T-helper 9 cell (primary cell): ENCODE data around the gene GCGR.
A peak's percentile ranks its signal among the peaks of the same experiment; 100 is the strongest.

ENCODE experiments used
- DNase-seq: peaks from one replicate; pipeline ENCODE4 v3.0.0-alpha.2; 2020

The GCGR gene

DNA sequence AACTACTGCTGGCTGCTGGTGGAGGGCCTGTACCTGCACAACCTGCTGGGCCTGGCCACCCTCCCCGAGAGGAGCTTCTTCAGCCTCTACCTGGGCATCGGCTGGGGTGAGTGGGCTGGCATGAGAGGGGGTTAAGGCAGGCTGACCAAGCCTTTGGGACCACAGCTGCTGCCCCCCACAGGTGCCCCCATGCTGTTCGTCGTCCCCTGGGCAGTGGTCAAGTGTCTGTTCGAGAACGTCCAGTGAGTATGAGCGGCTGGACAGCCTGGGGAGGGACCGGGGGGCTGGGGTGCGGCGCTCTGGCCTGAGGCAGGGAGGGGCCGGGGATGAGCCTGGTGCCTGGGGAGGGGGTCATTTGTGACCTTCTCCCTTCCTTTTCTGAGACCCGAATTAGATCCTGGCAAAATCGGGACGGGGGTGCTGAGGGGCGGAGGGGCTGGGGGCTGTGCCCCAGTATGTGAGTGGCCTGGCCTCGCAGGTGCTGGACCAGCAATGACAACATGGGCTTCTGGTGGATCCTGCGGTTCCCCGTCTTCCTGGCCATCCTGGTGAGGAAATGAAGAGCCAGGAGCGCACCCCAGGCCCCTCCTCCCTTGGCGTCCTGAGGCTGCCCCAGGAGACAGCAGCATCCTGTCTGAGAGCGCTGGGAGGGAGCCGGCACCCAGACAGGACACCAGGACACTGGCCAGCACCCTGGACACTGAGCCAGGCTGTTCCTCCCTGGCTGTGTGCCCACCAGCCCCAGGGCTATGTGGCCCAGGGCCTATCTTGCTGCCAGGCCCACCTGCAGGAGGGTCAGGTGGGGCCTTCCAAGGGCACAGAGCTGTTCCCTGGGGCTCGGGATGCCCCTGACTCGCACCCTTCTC is 8.0 kb downstream of the GCGR start:
- DNase-seq, result no peak

DNA sequence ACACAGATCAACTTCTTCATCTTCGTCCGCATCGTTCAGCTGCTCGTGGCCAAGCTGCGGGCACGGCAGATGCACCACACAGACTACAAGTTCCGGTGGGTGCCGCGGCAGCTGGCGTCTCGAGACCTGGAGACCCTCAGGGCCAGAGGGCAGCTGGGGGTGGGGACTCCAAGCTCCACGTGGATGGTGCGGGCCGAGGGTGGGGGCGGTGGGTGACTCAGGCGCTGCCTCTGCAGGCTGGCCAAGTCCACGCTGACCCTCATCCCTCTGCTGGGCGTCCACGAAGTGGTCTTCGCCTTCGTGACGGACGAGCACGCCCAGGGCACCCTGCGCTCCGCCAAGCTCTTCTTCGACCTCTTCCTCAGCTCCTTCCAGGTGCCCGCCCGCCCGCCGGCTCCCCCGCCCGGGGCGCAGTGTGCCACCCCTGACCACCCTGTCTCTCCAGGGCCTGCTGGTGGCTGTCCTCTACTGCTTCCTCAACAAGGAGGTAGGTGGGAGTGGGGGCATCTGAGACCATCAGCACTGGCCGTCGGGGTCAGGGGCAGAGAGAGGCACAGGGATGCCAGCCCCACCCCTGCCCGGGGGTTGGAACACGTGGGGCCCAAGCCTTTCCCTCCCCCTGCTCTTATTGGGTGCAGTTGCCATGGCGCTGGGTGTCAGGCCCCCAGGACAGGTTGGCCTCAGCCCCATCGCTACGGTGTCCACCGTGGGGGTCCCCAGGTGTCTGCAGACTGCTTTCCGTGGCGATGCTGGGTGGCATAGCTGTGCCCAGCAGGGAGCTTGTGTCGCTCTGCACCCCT is 8.8 kb downstream of the GCGR start:
- no peak for DNase-seq

DNA sequence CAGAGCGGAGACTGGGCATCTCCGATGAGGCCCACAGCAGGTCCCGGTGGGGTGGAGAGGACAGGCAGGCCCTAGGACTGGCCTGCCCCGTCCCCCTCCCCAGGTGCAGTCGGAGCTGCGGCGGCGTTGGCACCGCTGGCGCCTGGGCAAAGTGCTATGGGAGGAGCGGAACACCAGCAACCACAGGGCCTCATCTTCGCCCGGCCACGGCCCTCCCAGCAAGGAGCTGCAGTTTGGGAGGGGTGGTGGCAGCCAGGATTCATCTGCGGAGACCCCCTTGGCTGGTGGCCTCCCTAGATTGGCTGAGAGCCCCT is 9.4 kb downstream of the GCGR start:
- no peak for DNase-seq

DNA sequence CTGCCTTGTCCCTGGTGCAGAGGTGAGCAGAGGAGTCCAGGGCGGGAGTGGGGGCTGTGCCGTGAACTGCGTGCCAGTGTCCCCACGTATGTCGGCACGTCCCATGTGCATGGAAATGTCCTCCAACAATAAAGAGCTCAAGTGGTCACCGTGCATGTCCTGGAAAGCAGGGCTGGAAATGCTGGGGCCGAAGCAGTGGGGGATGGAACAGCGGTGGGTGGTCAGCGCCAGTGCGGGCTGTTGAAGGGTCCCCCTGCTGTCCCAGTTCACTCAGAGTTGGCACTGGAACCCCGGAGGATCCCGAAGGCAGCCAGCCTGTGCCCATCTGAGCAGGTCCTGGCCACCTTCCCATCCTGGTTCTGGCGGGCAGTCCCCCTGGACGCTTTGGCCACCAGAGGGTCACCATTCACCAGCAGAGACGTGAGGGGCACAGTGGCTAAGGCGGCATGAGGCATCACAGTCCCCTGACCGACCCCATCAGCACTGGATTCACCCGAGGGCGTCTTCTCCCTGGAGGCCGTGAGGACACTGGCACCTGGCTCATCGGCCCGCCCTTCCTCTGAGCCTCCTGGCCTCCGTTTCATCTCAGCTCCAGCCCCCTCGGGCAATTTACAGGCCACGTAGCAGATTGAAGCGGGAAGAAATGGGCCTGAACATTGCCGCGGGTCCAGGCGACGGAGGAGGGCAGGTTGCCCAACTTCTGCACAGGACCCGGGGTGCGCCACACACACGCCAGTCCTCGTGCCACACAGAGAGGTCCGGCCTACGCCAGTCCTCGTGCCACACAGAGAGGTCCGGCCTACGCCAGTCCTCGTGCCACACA is 10.1 kb downstream of the GCGR start:
- no peak for DNase-seq

DNA sequence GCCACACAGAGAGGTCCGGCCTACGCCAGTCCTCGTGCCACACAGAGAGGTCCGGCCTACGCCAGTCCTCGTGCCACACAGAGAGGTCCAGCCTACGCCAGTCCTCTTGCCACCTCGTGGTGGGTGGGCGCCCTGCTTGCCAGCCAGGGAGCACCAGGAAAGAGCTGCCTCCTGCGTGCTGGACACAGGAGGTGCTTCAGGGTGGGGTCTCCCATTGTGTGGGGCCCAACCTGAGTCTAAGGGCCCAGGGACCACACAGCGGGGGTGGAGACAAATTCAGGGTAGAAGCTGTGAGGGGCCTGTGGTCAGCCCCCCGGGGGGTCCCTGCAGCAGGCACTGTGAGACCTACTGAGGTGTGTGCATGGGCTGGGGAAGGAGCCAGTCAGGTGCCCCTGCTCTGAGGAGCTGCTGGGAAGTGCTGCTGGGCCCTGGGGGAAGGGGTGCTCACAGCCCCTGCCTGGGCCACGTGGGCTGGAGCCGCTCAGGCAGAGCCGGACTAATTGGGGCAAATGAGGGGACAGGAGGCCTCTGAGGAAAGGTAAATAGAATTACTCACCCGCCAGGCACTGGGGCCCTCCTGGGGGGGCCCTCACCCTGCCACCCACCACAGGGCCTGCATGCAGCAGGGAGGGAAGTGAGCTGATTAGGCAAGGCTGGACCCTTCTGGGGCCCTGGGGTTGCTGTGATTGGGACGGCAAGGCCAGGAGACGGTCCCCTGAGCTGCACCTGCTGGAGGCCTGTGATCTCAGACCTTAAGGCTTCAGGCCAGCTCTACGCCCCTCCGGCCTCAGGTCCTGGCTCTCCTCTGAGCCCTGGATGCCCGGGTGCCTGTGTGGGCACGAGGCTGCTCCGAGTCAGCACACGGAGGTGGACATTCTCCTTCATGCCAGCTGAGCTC is 11.0 kb downstream of the GCGR start:
- DNase-seq, result no peak

DNA sequence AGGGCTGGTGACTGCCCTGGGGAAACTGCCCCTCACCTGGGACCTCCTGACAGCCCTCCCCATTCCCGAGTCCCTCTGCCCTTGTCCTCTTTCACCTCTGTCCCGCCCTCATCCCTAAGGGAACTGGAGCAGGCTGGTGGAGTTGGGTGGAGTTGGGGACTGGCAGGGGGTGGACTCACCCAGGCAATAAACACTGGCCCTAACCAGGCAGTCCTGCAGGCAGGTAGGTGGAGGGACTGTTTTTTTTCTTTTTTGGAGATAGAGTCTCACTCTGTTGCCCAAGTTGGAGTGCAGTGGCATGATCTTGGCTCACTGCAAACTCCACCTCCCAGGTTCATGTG is 11.7 kb downstream of the GCGR start:
- DNase-seq, result no peak

DNA sequence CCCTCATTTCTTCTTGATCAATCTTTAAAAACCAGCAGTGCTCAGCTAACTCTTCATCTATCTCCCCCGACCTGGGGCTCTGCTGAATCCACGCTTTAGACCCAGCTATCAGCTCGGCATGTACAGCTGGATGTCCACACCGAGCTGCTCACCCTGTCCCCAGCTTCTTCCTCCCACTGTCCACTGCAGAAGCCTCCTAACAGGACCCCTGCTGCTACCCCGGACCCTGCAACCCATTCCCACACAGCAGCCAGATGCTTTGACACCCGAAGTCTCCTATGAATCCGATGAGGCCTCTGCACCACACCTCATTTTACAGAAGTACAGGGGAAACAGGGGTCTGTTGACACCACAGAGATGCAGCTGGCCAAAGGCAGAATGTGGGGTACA is 13.8 kb downstream of the GCGR start:
- DNase-seq, result no peak

DNA sequence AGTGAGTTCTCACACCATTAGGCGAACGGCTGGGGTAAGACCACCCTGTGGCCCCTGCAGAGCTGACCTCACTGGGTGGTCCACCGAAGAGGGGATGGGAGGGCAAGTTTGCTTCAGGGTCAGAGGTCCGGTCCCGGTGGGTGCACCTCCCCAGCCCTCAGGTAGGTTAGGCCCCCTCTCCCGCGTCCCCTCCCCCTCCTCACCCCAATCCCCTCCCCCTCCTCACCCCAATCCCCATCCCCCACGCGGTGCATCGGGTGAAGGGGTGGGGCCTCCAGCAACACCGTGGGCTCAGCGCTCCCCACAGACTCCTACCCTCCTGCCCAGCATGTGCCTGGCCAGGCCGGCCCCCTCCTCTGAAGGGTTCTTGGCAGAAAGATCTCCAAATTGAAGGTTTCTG is 15.8 kb downstream of the GCGR start:
- no peak for DNase-seq

DNA sequence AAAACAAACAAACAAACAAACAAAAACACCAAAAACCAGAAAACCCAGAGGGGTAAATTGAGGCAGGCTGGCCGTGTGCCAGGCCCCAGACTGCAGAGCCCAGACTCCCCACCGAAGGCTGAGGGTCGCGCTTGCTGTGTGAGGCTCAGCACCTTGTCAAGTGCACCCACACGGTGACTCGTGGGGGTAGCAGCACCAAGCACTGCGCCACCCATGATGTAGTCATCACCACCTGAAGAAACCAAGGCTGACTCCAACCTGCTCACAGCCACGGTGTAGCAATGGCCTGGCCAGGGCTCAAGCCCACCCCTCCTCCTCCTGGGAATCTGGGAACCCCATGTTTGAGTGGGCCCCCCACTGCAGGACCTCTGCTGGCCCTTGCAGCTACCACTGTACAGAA is 17.2 kb downstream of the GCGR start:
- DNase-seq, result no peak

DNA sequence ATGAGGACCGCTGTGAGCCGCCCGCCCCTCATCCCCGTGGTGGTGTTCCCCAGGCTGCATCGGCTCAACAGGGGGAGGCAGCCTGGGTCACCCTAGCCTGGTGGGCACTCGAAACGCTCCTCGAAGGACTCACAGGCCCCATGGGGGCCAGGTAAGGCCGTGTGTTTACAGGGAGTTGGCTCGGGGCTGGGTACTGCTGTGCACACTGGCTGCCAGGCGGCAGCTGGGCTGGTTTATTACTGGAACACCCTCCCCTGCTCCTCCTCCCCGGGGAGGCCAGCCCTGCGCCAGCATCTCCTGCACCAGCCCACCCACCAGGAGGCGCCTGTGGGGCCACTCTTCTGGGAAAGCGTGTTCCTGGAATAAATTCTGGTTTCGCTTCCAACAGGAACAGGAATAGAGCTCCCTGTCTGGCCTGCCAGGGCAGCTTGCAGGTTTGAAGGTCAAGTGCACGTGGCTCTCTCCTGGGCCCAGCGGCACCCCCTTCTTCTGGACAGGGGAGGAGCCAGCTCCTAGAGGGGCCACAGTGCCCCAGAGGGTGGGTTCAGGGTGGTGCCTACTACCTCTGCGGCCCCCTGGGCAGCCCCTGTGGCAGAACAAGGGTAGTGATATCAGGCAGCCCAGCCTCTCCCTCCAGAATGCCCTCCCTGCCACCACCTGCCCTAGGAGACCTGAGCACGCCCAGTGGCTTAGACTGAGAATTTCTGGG is 17.8 kb downstream of the GCGR start:
- no peak for DNase-seq

DNA sequence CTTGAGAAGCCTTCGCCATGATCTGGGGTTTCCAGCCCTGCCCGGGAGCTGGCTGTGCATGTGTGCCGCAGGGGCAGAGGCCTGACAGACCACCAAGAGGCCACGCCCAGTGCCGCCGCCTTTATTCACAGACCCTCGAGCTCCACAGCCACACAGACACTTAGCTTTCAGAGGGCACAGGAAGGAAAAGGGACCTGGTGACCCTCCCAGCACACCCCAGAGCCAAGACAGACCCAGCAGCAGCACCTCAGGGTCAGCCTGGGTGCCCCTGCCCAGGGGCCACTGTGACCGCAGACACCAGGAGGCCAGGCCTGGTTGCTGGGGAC is 18.3 kb downstream of the GCGR start:
- no peak for DNase-seq

DNA sequence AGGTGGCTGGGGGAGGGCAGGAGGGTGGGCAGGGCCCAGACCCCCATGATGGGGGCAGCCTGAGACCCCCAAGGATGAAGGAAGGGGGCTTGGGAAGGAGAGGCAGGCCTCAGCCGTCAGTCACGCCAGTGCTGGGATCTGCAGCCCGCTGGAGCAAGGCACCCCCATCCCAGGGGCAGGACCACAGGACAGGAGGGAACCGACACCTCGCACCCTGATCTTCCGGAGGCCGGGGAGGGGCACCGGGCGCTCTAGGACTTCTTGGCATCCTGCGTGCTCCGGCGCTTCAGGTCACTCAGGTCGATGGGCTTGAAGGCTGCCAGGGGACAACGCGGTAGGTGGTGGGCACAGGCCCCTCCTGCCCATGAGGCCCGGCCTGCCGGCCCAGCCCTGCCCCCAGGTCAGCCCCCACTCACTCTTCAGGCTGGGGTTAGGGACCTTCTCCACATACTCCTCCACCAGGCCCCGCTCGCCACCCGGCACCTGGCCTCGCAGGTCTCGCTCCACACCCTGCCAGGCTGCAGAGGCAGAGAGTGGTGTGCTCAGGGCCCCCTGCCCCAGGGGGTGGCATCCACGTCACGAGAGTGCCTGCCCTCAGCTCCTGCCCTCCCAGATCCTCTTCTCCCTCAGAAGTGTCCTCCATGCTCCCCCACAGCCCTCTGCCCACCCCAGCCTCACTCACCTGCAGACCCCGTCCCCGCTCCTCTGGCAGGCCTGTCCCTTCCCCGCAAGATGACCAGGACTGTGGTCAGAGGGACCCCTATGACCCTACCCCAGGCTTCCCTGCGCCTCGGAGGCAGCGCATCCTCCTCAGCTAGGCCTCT is 19.3 kb downstream of the GCGR start:
- DNase-seq, result no peak

DNA sequence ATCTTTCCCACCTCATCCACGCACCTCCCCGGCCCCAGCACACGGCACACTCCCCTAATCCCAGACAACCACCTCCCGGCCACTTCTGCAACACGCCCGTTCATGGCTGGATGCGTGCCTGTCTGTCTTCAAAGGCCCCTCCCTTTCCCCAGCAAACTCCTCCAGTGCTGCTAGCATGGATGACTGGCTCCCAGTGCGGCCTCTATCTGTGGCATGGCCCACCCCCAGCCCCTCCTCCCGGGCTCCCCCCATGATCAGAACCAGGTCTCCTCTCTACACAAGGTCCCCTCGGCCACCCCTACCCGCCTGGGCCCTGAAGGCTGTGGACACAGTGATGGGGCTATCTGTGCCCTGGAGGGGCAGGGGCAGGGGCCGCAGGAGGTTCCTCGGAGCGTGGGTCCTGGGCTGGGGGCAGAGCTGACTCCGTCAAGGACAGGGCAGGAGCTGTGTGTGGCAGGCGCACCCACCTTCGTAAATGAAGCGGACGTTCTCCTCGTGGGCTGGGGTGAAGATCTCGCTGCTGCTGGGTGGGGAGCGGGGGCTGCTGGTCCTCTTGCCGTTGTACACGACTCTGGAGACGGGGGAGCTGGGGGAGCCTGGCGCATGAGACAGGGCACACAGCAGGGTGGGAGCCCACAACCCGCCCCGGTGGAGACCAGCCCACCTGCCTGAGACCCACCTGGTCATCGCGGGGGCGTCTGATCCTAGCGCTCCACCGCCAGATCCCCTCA is 20.0 kb downstream of the GCGR start:
- DNase-seq, result no peak

DNA sequence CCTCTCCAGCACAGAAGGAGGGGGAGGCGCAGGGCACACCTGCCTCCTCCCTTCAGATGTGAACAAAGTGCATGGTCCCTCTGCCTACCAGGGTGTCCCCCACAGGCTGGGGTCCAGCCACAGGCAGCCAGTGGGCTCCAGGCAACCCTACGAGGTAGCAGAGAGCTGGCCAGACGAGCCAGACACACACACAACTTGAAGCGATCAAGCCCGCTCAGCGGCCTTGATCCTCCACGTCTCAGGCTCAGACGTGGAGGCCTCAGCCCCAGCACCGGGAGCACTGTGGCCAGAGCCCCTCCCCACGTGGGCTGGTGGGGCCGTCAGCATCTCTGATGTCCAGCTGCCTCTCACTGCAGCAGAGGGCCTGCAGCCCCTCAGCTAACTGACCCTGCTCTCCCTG is 20.6 kb downstream of the GCGR start:
- no peak for DNase-seq

DNA sequence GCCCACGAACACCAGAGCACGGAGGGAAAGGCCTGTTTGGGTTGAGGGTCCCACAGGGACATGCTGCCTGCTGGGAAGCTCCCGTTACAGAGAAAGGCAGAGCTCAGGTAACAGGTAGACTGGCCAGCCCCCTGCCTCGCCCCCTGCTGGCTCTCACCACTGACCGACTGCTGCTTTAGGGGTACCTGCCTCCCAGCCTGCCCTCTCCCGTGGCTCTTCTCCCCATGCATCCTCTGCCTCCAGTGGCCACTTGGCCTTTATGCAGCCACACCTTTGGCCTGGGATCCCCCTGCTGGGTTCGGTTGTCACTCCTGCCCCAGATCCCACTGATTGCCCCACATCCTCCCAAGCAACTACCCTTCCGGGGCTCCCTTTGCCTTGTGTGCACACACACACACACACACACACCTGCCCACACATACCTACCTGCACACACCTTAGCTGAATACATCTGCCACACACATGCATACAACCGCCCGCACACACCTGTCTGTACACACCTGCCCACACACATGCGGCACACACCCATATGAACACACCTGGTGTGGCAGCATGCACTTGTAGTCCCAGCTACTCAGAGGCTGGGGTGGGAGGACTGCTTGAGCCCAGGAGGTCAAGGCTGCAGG is 22.0 kb downstream of the GCGR start:
- DNase-seq, result no peak

DNA sequence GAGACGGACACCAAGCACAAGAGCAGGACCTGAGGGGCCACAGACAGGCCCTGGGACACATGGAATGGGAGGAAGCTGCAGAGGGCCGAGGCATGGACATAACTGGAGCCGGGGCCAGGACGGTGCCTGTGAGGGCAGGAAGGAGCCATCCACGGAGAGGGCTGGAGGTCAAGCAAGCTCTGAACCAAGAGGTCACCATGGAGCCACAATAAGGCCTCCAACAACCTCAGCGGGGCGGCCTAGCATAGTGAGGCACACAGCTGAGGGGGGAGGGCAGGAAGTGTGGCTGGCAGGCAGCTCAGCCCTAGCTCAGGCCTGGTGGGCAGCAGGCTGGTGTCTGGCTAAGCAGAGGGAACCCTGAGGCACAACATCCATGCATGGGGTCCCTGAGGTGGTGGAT is 24.7 kb downstream of the GCGR start:
- DNase-seq, result no peak

DNA sequence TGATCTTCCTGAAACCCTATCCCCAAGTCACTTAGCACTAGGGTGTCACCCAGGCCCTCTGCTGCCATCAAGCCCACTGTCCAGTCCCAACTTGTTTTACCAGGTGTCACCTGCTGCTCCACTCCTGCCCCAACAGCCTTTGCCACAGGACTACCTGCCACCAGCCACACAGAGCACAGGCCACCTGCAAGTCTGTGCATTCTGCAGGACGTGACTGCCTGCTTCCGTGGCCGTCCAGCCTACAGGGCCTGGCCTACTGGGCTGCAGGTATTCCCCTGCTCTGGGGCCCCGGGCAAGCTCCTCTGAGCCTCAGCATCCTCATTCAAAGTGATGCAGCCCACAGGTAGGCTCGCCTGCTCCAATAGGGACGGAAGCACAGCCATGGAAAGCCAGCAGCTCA is 25.9 kb downstream of the GCGR start:
- DNase-seq, result no peak

DNA sequence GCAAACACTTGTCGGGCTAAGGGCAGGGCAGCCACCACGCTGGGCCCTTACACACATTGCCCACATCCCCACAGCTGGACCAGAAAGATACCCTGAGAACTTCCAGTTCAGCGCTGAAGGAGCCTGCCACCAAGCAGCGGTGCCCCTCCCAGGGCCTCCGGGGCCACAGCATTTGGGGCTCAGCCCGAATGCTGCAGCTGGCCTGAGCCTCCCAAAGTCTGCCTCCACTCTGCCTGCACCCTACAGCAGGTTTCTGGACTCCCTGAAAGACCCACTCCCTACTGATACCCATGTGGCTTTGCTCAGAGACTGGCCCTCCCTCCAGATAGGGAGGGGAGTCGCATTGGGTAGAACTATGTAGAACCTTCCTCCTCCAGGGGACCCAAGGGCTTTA is 27.6 kb downstream of the GCGR start:
- DNase-seq, result no peak

DNA sequence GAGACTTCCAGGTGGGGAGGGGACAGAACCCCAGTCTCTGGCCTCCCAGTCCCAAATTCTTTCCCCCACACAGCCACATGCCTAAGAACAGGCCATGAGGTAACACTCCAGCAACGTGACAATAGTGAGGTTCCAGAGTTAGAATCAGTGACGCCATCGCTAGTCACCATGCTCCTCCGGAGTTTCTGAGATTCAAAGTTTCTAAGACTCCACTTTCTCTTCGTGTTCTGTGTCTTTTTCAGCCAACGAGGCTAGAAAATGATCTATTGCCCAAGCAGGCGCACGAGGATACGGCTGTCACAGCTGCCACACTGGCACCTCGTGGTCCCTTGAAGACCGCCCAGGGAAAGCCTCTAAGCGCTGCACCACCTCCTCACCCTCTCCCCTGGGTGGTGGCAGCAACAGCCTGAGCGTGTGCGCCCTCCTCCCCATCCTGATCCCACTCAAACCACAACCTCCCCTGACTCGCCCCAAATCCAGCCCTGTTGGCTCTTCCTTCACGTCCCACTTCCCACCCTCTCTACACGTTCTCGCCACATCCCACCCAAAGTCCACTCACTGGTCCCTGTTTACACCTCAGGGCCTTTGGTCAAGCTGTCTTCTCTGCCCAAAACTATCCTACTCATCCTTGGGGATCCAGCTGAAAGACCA is 28.1 kb downstream of the GCGR start:
- DNase-seq, result peak; percentile 26
